Neural progenitor cell (in vitro differentiated cells): ENCODE data around the gene STAC. TPM values are rescaled to one million over a fixed set of nuclear protein-coding genes. Genes with fewer than 3 reads are reported as not detected.
"Not testable (repeated sequence)": the region's sequence is repeated elsewhere in the genome, so short reads cannot be mapped to it uniquely, and the experiment has no call there.

Source experiments
- DNase-seq: peaks from one replicate; pipeline ENCODE4 v3.0.0-alpha.2; 2016; ENCODE audit warnings: low spot score
- H2AFZ ChIP-seq: fragments of 200-600 bp; sonication (generic); replicated peaks from 2 replicates; pipeline ENCODE4 v1.6.1; 2016; ENCODE audit warnings: antibody characterized with exemption
- H3F3A ChIP-seq: fragments of 200-600 bp; sonication (generic); 2 replicates; pipeline ENCODE4 v1.6.1; 2016; ENCODE audit warnings: antibody characterized with exemption, low read depth
- H3K27ac ChIP-seq: fragments of 200-600 bp; sonication (generic); 2 replicates; pipeline ENCODE4 v1.5.1; 2016; ENCODE audit warnings: mild to moderate bottlenecking
- H3K27me3 ChIP-seq: fragments of 200-600 bp; sonication (generic); 2 replicates; pipeline ENCODE4 v1.6.1; 2016; ENCODE audit warnings: mild to moderate bottlenecking, moderate library complexity
- H3K36me3 ChIP-seq: fragments of 200-600 bp; sonication (generic); 2 replicates; pipeline ENCODE4 v1.5.1; 2016
- H3K4me1 ChIP-seq: fragments of 200-600 bp; sonication (generic); 2 replicates; pipeline ENCODE4 v1.6.1; 2016; ENCODE audit warnings: mixed run types
- H3K4me2 ChIP-seq: fragments of 200-600 bp; sonication (generic); 2 replicates; pipeline ENCODE4 v1.6.1; 2016
- H3K4me3 ChIP-seq: fragments of 200-600 bp; sonication (generic); 2 replicates; pipeline ENCODE4 v1.5.1; 2016
- H3K79me2 ChIP-seq: fragments of 200-600 bp; sonication (generic); 2 replicates; pipeline ENCODE4 v1.6.1; 2016; ENCODE audit warnings: low read depth
- H3K9ac ChIP-seq: fragments of 200-600 bp; sonication (generic); 2 replicates; pipeline ENCODE4 v1.6.1; 2016
- H3K9me3 ChIP-seq: fragments of 200-600 bp; sonication (generic); 2 replicates; pipeline ENCODE4 v1.5.1; 2016; ENCODE audit warnings: low read depth
- H4K20me1 ChIP-seq: fragments of 200-600 bp; sonication (generic); 2 replicates; pipeline ENCODE4 v1.6.1; 2016; ENCODE audit warnings: low read depth
- H3K27ac Mint-ChIP-seq: 3 replicates; pipeline ENCODE4 v1.8.0; 2021; ENCODE audit warnings: mixed read lengths
- H3K27me3 Mint-ChIP-seq: 2 replicates; pipeline ENCODE4 v1.8.0; 2022; ENCODE audit warnings: low read depth, mild to moderate bottlenecking, inconsistent platforms, moderate library complexity, mixed read lengths; ENCODE audit not compliant: insufficient read depth
- H3K36me3 Mint-ChIP-seq: 3 replicates; pipeline ENCODE4 v1.8.0; 2021; ENCODE audit warnings: mixed read lengths
- H3K4me1 Mint-ChIP-seq: 3 replicates; pipeline ENCODE4 v1.8.0; 2021; ENCODE audit warnings: mixed read lengths
- H3K4me3 Mint-ChIP-seq: 3 replicates; pipeline ENCODE4 v1.8.0; 2021; ENCODE audit warnings: mild to moderate bottlenecking, moderate library complexity, mixed read lengths
- H3K9me3 Mint-ChIP-seq: 3 replicates; pipeline ENCODE4 v1.8.0; 2020; ENCODE audit warnings: mixed read lengths
- CTCF ChIP-seq: fragments of 200-600 bp; sonication (generic); IDR thresholded peaks from 2 replicates; pipeline ENCODE4 v1.5.1; 2017; ENCODE audit warnings: antibody characterized with exemption, mild to moderate bottlenecking
- EZH2 ChIP-seq: fragments of 200-600 bp; sonication (generic); IDR thresholded peaks from 2 replicates; pipeline ENCODE4 v1.6.1; 2017; ENCODE audit warnings: antibody characterized with exemption, mild to moderate bottlenecking, moderate library complexity
- EZH2phosphoT487 ChIP-seq: fragments of 200-600 bp; sonication (generic); IDR thresholded peaks from 2 replicates; pipeline ENCODE4 v1.6.1; 2017; ENCODE audit warnings: antibody characterized with exemption
- total RNA-seq: library from RNA; depleted of rRNA; stranded (reverse); fragments of >200 nt; gene quantifications from 2 replicates; pipeline ENCODE4 v1.2.3, GENCODE V29; 2015; ENCODE audit warnings: low replicate concordance

Gene STAC
- total RNA-seq, 1 donor from 2014 or later: 6.5 TPM

GRCh38 chr3:36575241-36575640 is 194.9 kb downstream of the STAC start:
- no peak overlapping the region for H2AFZ ChIP-seq
- H3K9ac ChIP-seq: no peak overlapping the region
- no peak overlapping the region for H3K4me2 ChIP-seq
- no peaks in the 10 kb centered on the region for H3K4me1 ChIP-seq
- Mint-ChIP-seq H3K4me3 (no peak overlapping the region), H3K27me3 (peaks cover 3% of the 10 kb centered on the region), H3K4me1 (no peaks in the 10 kb centered on the region), H3K27ac (no peak overlapping the region), H3K9me3 (peaks cover 11% of the 10 kb centered on the region), H3K36me3 (no peaks in the 10 kb centered on the region)
- no peak overlapping the region for H3K4me3 ChIP-seq
- no peak for DNase-seq
- H4K20me1 ChIP-seq: no peaks in the 10 kb centered on the region
- H3K27ac ChIP-seq: no peak overlapping the region
- H3K9me3 ChIP-seq: no peaks in the 10 kb centered on the region
- no peaks in the 10 kb centered on the region for H3K27me3 ChIP-seq
- TF ChIP-seq EZH2phosphoT487: no peak
- no peak for TF ChIP-seq EZH2
- no peak for TF ChIP-seq CTCF
- H3K79me2 ChIP-seq: no peaks in the 10 kb centered on the region
- no peaks in the 10 kb centered on the region for H3F3A ChIP-seq
- no peaks in the 10 kb centered on the region for H3K36me3 ChIP-seq

GRCh38 chr3:36578418-36578817 is 198.1 kb downstream of the STAC start:
- not testable (repeated sequence) for H3K36me3 Mint-ChIP-seq, H3K79me2 ChIP-seq
- H3K9me3 Mint-ChIP-seq: peaks cover 11% of the 10 kb centered on the region

GRCh38 chr3:36579746-36580145 is 199.4 kb downstream of the STAC start:
- H3K79me2 ChIP-seq: no peaks in the 10 kb centered on the region
- H3K9me3 ChIP-seq: no peaks in the 10 kb centered on the region
- no peak overlapping the region for H3K27ac Mint-ChIP-seq
- TF ChIP-seq EZH2phosphoT487 (no peak), CTCF (no peak), EZH2 (no peak)
- no peaks in the 10 kb centered on the region for H3K27me3 ChIP-seq
- H3K27ac ChIP-seq: no peak overlapping the region
- DNase-seq: no peak
- peaks cover 3% of the 10 kb centered on the region for H3K27me3 Mint-ChIP-seq
- no peak overlapping the region for H3K9ac ChIP-seq
- H3K9me3 Mint-ChIP-seq: peaks cover 11% of the 10 kb centered on the region
- no peak overlapping the region for H3K4me3 ChIP-seq
- no peaks in the 10 kb centered on the region for H3K36me3 Mint-ChIP-seq
- H3K4me1 ChIP-seq: no peaks in the 10 kb centered on the region
- H3K4me2 ChIP-seq: no peak overlapping the region
- no peaks in the 10 kb centered on the region for H3K4me1 Mint-ChIP-seq
- H3K4me3 Mint-ChIP-seq: no peak overlapping the region
- no peaks in the 10 kb centered on the region for H4K20me1 ChIP-seq
- no peaks in the 10 kb centered on the region for H3K36me3 ChIP-seq
- no peaks in the 10 kb centered on the region for H3F3A ChIP-seq
- no peak overlapping the region for H2AFZ ChIP-seq

More at GRCh38 chr3:36578418-36578817, 198.1 kb downstream of the STAC start:
- not testable (repeated sequence) for H2AFZ ChIP-seq, DNase-seq, H3K9me3 ChIP-seq, H3F3A ChIP-seq, H3K27ac Mint-ChIP-seq, H3K4me2 ChIP-seq, H3K9ac ChIP-seq, H3K4me3 Mint-ChIP-seq, H3K4me1 Mint-ChIP-seq, H3K27me3 ChIP-seq, H3K27me3 Mint-ChIP-seq, H3K4me1 ChIP-seq, H3K4me3 ChIP-seq, H3K27ac ChIP-seq, H3K36me3 ChIP-seq, H4K20me1 ChIP-seq

GRCh38 chr3:36580716-36581115 is 200.4 kb downstream of the STAC start:
- Mint-ChIP-seq H3K9me3 (peaks cover 13% of the 10 kb centered on the region), H3K27ac (no peak overlapping the region)

More at GRCh38 chr3:36580716-36581115, 200.4 kb downstream of the STAC start:
- DNase-seq: no peak
- no peak overlapping the region for H3K4me3 Mint-ChIP-seq
- no peak overlapping the region for H3K4me2 ChIP-seq
- no peaks in the 10 kb centered on the region for H3K9me3 ChIP-seq
- no peaks in the 10 kb centered on the region for H4K20me1 ChIP-seq
- H3K27me3 ChIP-seq: no peaks in the 10 kb centered on the region
- no peak overlapping the region for H3K27ac ChIP-seq
- no peak overlapping the region for H3K9ac ChIP-seq
- H3K27me3 Mint-ChIP-seq: no peaks in the 10 kb centered on the region
- no peaks in the 10 kb centered on the region for H3K36me3 ChIP-seq
- no peaks in the 10 kb centered on the region for H3K79me2 ChIP-seq
- no peak overlapping the region for H3K4me3 ChIP-seq
- no peaks in the 10 kb centered on the region for H3K4me1 ChIP-seq
- H3K4me1 Mint-ChIP-seq: no peaks in the 10 kb centered on the region
- H3K36me3 Mint-ChIP-seq: no peaks in the 10 kb centered on the region
- no peaks in the 10 kb centered on the region for H3F3A ChIP-seq
- no peak overlapping the region for H2AFZ ChIP-seq
- TF ChIP-seq EZH2phosphoT487 (no peak), EZH2 (no peak), CTCF (no peak)
